DOHH2 (cell line): ENCODE data around the gene EPHA8.

Experiments used
- H3F3A ChIP-seq: fragments of 200-600 bp; sonication (generic), shearing (Covaris generic); 2 replicates; pipeline ENCODE4 v1.6.0; 2016; ENCODE audit warnings: antibody characterized with exemption, mild to moderate bottlenecking; ENCODE audit not compliant: control insufficient read depth, insufficient read depth
- H3K27ac ChIP-seq: fragments of 200-600 bp; sonication (generic); 2 replicates; pipeline ENCODE4 v1.5.1; 2014; ENCODE audit warnings: low read depth, mild to moderate bottlenecking, low read length, moderate library complexity
- H3K27me3 ChIP-seq: fragments of 200-600 bp; sonication (generic); 2 replicates; pipeline ENCODE4 v1.6.1; 2014; ENCODE audit warnings: mild to moderate bottlenecking, low read length, mixed read lengths; ENCODE audit not compliant: control insufficient read depth
- H3K36me3 ChIP-seq: fragments of 200-600 bp; sonication (generic); 2 replicates; pipeline ENCODE4 v1.6.1; 2014; ENCODE audit warnings: mild to moderate bottlenecking, low read length, moderate library complexity, mixed read lengths; ENCODE audit not compliant: control insufficient read depth
- H3K4me1 ChIP-seq: fragments of 200-600 bp; sonication (generic); 2 replicates; pipeline ENCODE4 v1.6.1; 2014; ENCODE audit warnings: mild to moderate bottlenecking, low read length, mixed read lengths; ENCODE audit not compliant: control insufficient read depth
- H3K4me2 ChIP-seq: fragments of 200-600 bp; sonication (generic); 2 replicates; pipeline ENCODE4 v1.6.0; 2014; ENCODE audit warnings: mild to moderate bottlenecking, low read length, moderate library complexity
- H3K4me3 ChIP-seq: fragments of 200-600 bp; sonication (generic); 2 replicates; pipeline ENCODE4 v1.5.1; 2014; ENCODE audit warnings: mild to moderate bottlenecking, low read length, mixed read lengths
- H3K79me2 ChIP-seq: fragments of 200-600 bp; sonication (generic); 2 replicates; pipeline ENCODE4 v1.6.1; 2014; ENCODE audit warnings: mild to moderate bottlenecking, low read length, mixed read lengths; ENCODE audit not compliant: control insufficient read depth
- H3K9me2 ChIP-seq: fragments of 200-600 bp; sonication (generic); replicated peaks from 2 replicates; pipeline ENCODE4 v1.6.1; 2014; ENCODE audit warnings: mild to moderate bottlenecking, low read length, mixed read lengths; ENCODE audit not compliant: control insufficient read depth
- H3K9me3 ChIP-seq: fragments of 200-600 bp; sonication (generic); 2 replicates; pipeline ENCODE4 v1.6.1; 2014; ENCODE audit warnings: antibody characterized with exemption, low read length, mixed read lengths; ENCODE audit not compliant: control insufficient read depth, insufficient read depth
- H4K20me1 ChIP-seq: fragments of 200-600 bp; sonication (generic); 2 replicates; pipeline ENCODE4 v1.6.0; 2014; ENCODE audit warnings: low read depth, mild to moderate bottlenecking, antibody characterized with exemption, low read length, moderate library complexity; ENCODE audit not compliant: control insufficient read depth, insufficient read depth
- EZH2phosphoT487 ChIP-seq: fragments of 200-600 bp; sonication (generic); IDR thresholded peaks from 2 replicates; pipeline ENCODE4 v1.6.1; 2017; ENCODE audit warnings: borderline replicate concordance, mild to moderate bottlenecking, antibody characterized with exemption, low read length, moderate library complexity, mixed read lengths
- TF ChIP-seq, protein P1 (sequence below): fragments of 200-600 bp; sonication (generic); IDR thresholded peaks from one replicate; pipeline ENCODE4 v1.5.1; 2014; ENCODE audit warnings: antibody characterized with exemption, mild to moderate bottlenecking, low read depth, low read length; ENCODE audit not compliant: poor library complexity, severe bottlenecking

The EPHA8 gene

DNA sequence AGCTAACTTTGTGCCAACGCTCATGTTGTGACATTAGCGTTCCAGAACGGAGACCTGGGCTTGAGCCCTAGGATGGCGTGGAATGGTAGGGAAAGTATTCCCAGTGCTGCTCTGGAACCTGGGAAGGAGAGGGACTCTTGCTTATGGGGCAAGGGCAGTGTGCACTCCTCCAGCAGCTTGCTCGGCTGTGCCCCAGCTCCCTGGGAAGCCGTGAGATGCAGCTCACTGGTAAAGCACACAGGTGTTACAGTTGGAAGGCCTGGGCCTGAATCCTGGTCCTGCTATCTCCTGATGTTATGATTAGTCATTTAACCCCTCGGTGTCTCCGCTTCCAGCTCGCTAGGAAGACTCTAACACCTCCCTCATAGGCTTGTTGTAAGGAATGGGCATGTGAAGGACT is 42.4 kb upstream of the EPHA8 start:
- H3K27me3 ChIP-seq: no peaks in the 10 kb centered on the region
- TF ChIP-seq, protein P1, sequence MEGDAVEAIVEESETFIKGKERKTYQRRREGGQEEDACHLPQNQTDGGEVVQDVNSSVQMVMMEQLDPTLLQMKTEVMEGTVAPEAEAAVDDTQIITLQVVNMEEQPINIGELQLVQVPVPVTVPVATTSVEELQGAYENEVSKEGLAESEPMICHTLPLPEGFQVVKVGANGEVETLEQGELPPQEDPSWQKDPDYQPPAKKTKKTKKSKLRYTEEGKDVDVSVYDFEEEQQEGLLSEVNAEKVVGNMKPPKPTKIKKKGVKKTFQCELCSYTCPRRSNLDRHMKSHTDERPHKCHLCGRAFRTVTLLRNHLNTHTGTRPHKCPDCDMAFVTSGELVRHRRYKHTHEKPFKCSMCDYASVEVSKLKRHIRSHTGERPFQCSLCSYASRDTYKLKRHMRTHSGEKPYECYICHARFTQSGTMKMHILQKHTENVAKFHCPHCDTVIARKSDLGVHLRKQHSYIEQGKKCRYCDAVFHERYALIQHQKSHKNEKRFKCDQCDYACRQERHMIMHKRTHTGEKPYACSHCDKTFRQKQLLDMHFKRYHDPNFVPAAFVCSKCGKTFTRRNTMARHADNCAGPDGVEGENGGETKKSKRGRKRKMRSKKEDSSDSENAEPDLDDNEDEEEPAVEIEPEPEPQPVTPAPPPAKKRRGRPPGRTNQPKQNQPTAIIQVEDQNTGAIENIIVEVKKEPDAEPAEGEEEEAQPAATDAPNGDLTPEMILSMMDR: no peak
- no peak for TF ChIP-seq EZH2phosphoT487
- H3K4me2 ChIP-seq: no peak overlapping the region
- H4K20me1 ChIP-seq: no peaks in the 10 kb centered on the region
- H3K36me3 ChIP-seq: peaks cover 64% of the 10 kb centered on the region
- H3K9me3 ChIP-seq: no peaks in the 10 kb centered on the region
- no peaks in the 10 kb centered on the region for H3F3A ChIP-seq
- H3K4me3 ChIP-seq: no peak overlapping the region
- no peaks in the 10 kb centered on the region for H3K9me2 ChIP-seq
- H3K4me1 ChIP-seq: no peaks in the 10 kb centered on the region
- H3K27ac ChIP-seq: no peak overlapping the region
- no peaks in the 10 kb centered on the region for H3K79me2 ChIP-seq

DNA sequence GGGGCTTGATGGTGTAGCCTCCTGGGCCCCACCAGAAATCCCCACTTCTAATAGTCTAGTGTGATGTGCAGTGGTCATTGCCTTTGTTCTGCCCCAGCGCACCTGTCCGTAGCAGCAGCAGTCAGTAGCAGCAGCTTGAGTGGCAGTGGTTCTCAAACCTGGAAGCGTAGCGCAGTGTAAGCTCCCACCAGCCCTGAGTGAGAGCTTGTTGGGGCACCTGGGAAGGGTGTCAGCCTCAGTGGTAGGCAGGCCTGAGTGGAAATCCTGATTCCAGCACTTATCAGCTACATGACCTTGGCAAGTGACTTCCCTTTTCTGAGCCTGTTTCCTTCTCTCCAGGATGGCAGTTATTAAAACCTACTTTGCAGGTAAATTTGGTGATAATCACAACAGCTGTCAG is 41.6 kb upstream of the EPHA8 start:
- no peak for TF ChIP-seq EZH2phosphoT487
- TF ChIP-seq, protein P1: no peak

DNA sequence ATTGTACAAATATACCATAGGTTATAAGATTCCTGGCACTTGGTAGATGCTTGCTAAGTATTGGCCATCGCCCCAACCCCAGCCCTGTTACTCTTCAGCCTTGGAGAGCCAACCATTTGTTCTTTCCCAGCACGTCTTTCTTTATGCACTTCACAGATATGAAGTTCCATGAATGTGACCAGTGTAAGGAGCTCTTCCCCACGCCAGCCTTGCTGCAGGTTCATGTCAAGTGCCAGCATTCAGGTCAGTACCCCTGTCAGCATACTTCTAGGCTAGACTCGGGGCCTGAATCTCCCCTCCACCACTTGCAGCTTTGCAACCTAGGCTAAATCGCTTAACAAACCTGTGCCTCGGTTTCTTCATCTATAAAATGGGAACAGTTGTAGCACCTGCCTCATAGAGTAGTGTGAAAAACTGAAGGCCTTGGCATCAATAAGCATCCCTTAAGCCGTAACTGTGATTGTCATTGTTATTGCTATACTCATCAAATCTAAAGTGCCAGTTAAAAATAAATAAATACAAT is 41.0 kb upstream of the EPHA8 start:
- H3K4me2 ChIP-seq: no peak overlapping the region
- H3K79me2 ChIP-seq: no peaks in the 10 kb centered on the region
- no peaks in the 10 kb centered on the region for H4K20me1 ChIP-seq
- H3K27me3 ChIP-seq: no peaks in the 10 kb centered on the region
- H3K27ac ChIP-seq: no peak overlapping the region
- TF ChIP-seq, protein P1: no peak
- no peak for TF ChIP-seq EZH2phosphoT487
- H3K9me2 ChIP-seq: no peaks in the 10 kb centered on the region
- no peak overlapping the region for H3K4me3 ChIP-seq
- H3K9me3 ChIP-seq: no peaks in the 10 kb centered on the region
- H3K4me1 ChIP-seq: no peaks in the 10 kb centered on the region
- H3F3A ChIP-seq: no peaks in the 10 kb centered on the region
- H3K36me3 ChIP-seq: peaks cover 56% of the 10 kb centered on the region

More for the DNA sequence above, 41.6 kb upstream of the EPHA8 start:
- no peak overlapping the region for H3K4me3 ChIP-seq
- H3F3A ChIP-seq: no peaks in the 10 kb centered on the region
- H3K4me1 ChIP-seq: no peaks in the 10 kb centered on the region
- H3K36me3 ChIP-seq: peaks cover 62% of the 10 kb centered on the region
- H4K20me1 ChIP-seq: no peaks in the 10 kb centered on the region
- H3K27me3 ChIP-seq: no peaks in the 10 kb centered on the region
- no peaks in the 10 kb centered on the region for H3K9me3 ChIP-seq
- H3K4me2 ChIP-seq: no peak overlapping the region
- no peak overlapping the region for H3K27ac ChIP-seq
- H3K9me2 ChIP-seq: no peaks in the 10 kb centered on the region
- H3K79me2 ChIP-seq: no peaks in the 10 kb centered on the region
